Fibroblast of skin of back (primary cell): Measurements from ENCODE around the gene CZIB.
A peak's percentile ranks its signal among the peaks of the same experiment; 100 is the strongest.
"Not testable (repeated sequence)": the region's sequence is repeated elsewhere in the genome, so short reads cannot be mapped to it uniquely, and the experiment has no call there.

Source experiments
- DNase-seq: peaks from one replicate; pipeline ENCODE4 v3.0.0-alpha.2; 2013

Gene CZIB

GRCh38 chr1:53188099-53188498, 32.3 kb downstream of the CZIB start:
- DNase-seq: no peak

DNA sequence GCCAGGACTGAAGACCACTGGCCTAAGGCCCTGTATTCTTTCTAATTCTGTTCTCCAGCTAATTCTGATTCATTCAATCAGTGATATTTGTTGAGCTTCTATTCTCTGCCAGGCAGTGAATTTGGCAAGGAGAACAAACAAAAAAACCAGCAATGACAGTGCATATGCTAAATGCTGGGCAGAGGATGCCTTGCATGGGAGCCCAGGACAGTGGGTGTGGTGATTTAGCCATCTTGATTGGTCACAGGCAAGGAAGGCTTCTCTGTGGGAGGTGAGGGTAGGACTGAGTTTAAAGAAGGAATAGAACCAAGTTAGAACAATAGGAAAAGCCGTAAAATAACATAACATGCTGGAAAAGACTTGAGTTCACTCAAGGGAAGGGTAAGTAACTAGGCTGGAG, 33.0 kb downstream of the CZIB start:
- no peak for DNase-seq

DNA sequence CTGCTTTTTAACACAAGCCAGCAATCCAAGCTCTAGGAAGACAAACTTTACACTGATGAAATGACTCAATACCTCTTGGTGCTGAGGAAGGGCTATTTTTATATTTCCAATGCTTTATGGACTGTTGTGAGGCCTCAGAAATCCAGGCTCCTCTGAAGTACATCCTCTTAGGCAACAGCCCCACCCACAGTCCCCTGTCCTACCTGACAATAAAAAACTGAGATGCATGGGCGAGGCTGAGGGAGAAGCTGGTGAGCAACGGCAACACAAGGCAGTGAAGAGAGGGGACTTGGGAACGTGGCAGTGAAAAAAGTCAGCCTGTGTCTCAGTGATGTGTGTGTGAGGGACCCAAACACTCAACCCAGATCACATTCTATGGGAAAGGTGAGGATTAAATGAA, 33.9 kb downstream of the CZIB start:
- DNase-seq: no peak

- DNase-seq: not testable (repeated sequence)
These were observed 34.5 kb downstream of the CZIB start for GRCh38 chr1:53185955-53186297.

- no peak for DNase-seq
These were observed 37.1 kb downstream of the CZIB start for GRCh38 chr1:53183095-53183990.

- no peak for DNase-seq
These were observed 37.7 kb downstream of the CZIB start for GRCh38 chr1:53182716-53183094.

DNA sequence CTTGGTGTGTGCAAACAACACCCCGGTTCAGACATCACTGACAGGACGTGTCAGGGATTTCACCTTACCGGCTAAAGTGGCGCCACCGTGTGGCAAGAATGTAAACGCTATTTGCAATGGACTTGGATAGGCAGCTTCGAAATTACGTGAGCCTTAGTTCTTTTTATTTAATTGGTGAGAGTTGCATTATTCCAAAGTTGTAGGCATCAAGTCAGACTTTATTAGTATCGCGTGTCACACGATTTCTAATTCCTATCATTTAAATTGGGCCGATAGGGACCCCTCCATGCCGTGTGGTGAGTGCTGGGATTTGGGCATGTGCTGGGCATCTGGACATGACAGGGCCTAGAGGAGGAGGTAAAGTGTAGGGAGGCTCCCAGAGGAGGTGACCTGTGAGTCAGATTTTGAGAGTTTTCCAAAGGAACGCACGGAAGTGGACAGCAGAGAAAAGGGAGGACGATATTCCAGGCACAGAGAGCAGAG, 38.3 kb downstream of the CZIB start:
- DNase-seq: peak; percentile 76

DNA sequence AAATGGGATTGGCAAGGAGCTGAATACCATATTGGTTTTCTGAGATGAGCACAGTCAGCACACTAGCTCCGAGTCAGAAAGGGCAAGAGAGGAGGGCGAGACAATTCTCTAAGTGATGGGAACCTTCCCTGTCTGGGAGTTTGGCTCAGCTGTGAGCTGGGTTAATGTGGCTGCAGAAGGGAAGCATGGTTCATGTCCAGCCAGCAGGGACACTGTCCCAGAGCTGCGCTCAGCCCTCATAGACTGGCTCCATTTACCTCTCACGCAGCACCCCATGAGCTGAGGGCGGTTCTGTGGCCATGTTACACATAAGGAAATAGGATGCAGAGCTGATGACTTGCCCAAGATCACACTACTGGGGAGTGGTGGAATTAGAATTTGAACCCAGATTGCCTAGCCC, 39.5 kb downstream of the CZIB start:
- no peak for DNase-seq

GRCh38 chr1:53180226-53180625, 40.2 kb downstream of the CZIB start:
- peak; percentile 80 for DNase-seq

GRCh38 chr1:53176452-53177208, 43.8 kb downstream of the CZIB start:
- DNase-seq: no peak

DNA sequence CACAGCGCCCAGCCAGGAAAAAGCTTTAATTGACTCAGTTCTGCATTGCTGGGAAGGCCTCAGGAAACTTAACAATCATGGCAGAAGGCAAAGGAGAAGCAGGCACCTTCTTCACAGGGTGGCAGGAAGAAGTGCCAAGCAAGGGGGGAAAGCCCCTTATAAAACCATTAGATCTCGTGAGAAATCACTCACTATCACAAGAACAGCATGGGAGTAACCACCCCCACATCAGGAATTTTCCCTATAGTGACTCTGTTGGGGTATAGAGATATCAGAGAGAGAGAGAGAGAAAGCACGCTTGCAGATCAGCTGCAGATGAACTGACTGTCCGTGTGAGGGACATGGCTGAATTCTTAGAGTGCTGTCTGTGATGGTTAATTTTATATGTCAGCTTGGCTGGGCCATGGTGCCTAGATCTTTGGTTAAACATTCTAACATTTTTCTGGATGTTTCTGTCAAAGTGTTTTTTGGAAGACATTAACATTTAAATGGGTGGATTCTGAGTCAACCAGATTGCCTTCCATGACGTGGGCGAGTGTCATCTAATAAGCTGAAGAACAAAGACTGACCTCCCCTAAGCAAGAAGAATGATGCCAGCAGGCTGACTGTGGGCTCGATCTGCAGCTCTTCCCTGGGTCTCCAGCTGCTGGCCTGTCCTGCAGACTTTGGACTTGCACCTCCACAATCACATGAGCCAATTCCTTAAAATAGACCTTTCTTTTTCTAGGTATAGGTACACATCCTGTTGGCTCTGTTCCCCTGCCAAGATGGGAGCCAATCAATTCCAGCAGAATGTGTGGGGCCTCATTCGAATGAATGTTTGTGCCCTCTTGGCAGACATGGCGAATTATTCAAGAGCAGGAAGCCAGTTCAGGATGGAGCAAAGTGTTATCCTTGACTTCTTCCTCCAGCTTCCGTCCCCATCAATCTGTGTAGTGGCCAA, 45.2 kb downstream of the CZIB start:
- no peak for DNase-seq

- DNase-seq: peak; percentile 91
These were observed 47.9 kb downstream of the CZIB start for GRCh38 chr1:53172426-53173128.

DNA sequence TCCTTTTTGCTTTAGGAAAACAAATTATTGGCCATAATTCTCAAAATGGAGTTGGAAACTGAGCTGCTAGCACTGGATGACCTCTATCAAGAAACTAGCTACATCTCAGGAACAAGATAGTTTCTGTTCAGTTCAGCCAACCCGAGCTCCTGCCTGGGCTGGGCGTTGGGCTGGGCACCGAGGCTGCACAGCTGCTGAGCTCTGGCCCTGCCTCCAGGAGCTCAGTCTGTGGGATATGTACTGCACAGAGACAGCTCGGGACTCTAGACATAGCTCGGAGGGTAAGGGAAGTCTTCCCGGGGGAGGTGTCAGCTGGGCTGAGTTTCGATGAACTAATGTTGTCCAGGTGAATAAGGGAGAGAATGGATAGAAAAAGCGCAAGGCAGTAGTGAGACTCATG, 53.5 kb downstream of the CZIB start:
- DNase-seq: no peak

- DNase-seq: no peak
These were observed 54.1 kb downstream of the CZIB start for GRCh38 chr1:53166366-53166765.

- no peak for DNase-seq
These were observed 54.9 kb downstream of the CZIB start for GRCh38 chr1:53165408-53165961.
